Measurements from ENCODE around the gene TMCC1.

TMCC1 gene

DNA sequence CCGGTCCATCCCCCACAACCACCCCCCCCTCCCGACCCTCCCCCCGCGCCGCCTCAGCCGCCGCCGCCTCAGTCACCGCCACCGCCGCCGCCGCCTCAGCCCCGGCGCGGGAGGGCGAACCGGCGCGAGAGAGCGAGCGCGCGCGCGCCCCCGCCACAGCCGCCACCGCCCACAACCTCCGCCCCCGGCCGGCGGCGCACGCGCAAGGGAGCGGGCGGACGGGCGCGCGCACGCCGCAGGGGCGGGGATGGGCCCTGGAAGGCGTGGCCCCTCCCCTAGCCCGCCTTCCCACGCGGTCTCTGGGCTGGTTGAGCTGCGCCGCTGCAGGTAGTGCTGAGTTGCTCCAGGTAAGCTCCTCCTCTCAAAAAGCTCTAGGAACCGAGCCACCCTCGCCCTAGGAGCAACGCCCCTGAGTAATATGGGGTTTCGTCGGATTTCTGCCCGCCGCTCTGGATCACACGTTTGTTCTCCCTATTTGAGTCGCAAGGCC, at the start of gene TMCC1:
TMCC1 (minus strand) TSS at position 131 of the 490 bp plus-strand sequence.
- TF ChIP-seq ZFX (IDR thresholded peaks at IDR 0.05; ENCODE audit: borderline replicate concordance) (no peak), CTCF (IDR thresholded peaks at IDR 0.05) (no peak)
- peak within 1 kb of the TSS; percentile 70 for H3K27ac ChIP-seq

DNA sequence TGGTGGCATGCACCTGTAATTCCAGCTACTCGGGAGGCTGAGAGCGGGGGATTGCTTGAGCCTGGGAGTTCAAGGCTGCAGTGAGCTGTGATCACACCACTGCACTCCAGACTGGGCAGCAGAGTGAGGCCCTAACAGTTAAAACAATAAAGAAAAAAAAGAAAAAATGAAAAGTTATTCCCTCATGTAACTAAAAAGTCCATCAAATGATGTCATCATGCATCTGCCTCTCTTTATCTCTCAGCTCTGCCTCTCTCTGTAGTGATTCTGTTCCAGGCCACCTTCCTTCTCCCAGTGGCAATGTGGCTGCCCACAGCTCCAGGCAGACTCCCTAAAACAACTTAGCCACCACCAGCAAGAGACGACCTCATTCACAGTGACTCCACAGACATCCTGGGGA, 49.5 kb upstream of the TMCC1 start:
- no peak for TF ChIP-seq CTCF (IDR thresholded peaks at IDR 0.05)
- no peak for TF ChIP-seq ZFX (IDR thresholded peaks at IDR 0.05; ENCODE audit: borderline replicate concordance)
- no peak overlapping the region for H3K27ac ChIP-seq

DNA sequence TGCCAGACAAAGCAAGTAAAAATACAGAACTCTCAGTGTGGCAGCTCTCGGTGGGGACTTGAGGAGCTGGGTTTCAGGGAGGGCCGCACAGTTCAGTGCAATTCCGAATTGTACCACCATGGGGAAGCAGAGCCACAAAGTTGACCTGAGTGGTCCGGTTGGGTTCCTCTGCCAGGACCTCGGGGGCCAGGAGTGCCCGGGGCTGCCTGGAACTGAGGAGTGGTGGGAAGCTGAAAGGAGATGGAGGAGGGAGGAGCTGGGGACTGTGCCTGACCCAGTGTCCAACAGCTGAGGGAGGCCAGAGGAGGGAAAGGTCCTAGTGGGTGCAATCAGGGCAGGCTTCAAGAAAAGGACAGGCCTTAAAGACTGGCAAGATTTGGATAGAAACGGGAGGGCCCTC, 48.8 kb upstream of the TMCC1 start:
- H3K27ac ChIP-seq, result no peak overlapping the region
- TF ChIP-seq CTCF (IDR thresholded peaks at IDR 0.05) (peak; percentile 63), ZFX (IDR thresholded peaks at IDR 0.05; ENCODE audit: borderline replicate concordance) (no peak)

DNA sequence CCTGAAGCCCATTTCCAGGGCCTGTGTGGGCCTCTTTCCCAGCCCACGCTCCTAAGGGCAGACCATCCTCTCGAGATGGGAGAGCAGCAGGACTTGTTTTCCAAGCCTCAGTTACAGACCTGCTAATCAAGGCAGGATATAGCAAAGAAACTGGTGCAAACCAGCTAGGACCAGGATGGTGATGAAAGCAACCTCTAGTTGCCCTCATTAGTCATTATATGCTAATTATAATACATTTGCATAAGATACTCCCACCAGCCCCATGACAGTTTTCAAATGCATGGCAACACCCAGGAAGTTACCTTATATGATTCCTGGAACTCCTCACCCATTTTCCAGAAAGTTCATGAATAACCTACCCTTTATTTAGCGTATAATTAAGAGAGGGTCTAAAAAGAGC, 46.6 kb upstream of the TMCC1 start:
- no peak overlapping the region for H3K27ac ChIP-seq
- TF ChIP-seq ZFX (IDR thresholded peaks at IDR 0.05; ENCODE audit: borderline replicate concordance) (no peak), CTCF (IDR thresholded peaks at IDR 0.05) (no peak)

GRCh38 chr3:129938140-129938930, 44.8 kb upstream of the TMCC1 start:
- TF ChIP-seq CTCF (IDR thresholded peaks at IDR 0.05), result no peak
- TF ChIP-seq ZFX (IDR thresholded peaks at IDR 0.05; ENCODE audit: borderline replicate concordance), result no peak
- no peak overlapping the region for H3K27ac ChIP-seq

DNA sequence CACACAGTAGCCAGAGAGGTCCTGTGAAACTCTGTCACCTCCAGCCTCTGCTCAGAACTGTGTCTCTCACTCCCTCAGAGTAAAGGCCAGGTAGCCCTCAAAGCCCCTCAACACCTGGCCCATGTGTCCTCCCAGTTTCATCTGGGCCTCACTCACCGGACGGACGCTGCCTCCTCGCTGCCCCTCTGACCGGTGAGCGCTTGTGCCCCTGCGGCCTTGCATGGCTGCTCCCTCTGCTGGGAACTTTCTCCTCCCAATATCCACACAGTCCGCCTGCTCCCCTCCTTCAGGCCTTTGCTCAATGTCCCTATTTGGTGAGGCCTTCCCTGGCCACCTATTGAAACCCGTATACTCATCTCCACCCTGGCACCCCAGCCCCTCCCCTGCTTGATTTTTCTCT, 44.2 kb upstream of the TMCC1 start:
- no peak overlapping the region for H3K27ac ChIP-seq
- TF ChIP-seq CTCF (IDR thresholded peaks at IDR 0.05) (no peak), ZFX (IDR thresholded peaks at IDR 0.05; ENCODE audit: borderline replicate concordance) (no peak)

DNA sequence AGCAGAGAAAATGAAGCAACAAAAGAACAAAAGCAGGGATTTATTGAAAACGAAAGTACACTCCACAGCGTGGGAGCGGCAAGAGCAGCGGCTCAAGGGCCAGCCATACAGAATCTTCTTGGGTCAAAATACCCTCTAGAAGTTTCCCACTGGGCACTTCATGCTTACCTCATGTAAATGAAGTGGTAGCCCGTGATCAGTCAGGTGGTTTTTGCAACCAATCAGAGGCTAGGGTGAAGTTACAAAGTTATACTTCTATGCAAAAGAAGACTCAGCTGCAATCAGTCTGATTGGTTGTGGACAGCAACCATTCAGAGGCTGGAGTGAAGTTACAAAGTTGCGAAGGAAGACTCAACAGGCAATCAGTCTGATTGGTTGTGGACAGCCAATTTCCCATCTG, 43.2 kb upstream of the TMCC1 start:
- no peak overlapping the region for H3K27ac ChIP-seq
- no peak for TF ChIP-seq ZFX (IDR thresholded peaks at IDR 0.05; ENCODE audit: borderline replicate concordance)
- TF ChIP-seq CTCF (IDR thresholded peaks at IDR 0.05), result no peak

Data from 22Rv1 (cell line).